Osteocyte (in vitro differentiated cells): ENCODE measurements around the gene EVX1. TPM values are rescaled to one million over a fixed set of nuclear protein-coding genes. Genes with fewer than 3 reads are reported as not detected.

Experiments
- DNase-seq: peaks from one replicate; pipeline ENCODE4 v3.0.0; 2021; ENCODE audit warnings: mixed read lengths; ENCODE audit not compliant: unreplicated experiment; ENCODE audit errors: extremely low spot score
- H3K27ac Mint-ChIP-seq: one replicate; pipeline ENCODE4 v1.8.0; 2021; ENCODE audit warnings: mild to moderate bottlenecking, mixed read lengths; ENCODE audit not compliant: unreplicated experiment
- H3K27me3 Mint-ChIP-seq: one replicate; pipeline ENCODE4 v1.8.0; 2021; ENCODE audit warnings: mixed read lengths; ENCODE audit not compliant: unreplicated experiment
- H3K36me3 Mint-ChIP-seq: one replicate; pipeline ENCODE4 v1.8.0; 2021; ENCODE audit warnings: mixed read lengths; ENCODE audit not compliant: unreplicated experiment
- H3K4me1 Mint-ChIP-seq: one replicate; pipeline ENCODE4 v1.8.0; 2021; ENCODE audit warnings: mixed read lengths; ENCODE audit not compliant: unreplicated experiment
- H3K4me3 Mint-ChIP-seq: one replicate; pipeline ENCODE4 v1.8.0; 2021; ENCODE audit warnings: mild to moderate bottlenecking, moderate library complexity, mixed read lengths; ENCODE audit not compliant: unreplicated experiment
- H3K9me3 Mint-ChIP-seq: one replicate; pipeline ENCODE4 v1.8.0; 2021; ENCODE audit warnings: mixed read lengths; ENCODE audit not compliant: unreplicated experiment
- total RNA-seq: library from RNA; stranded (reverse); gene quantifications from 2 replicates; pipeline ENCODE4 v1.2.1, GENCODE V29; 2021
- TF ChIP-seq, protein P1 (sequence below): fragments of 200-600 bp; sonication (generic); IDR thresholded peaks from 2 replicates; pipeline ENCODE4 v1.5.0; 2021; ENCODE audit warnings: antibody characterized with exemption, mild to moderate bottlenecking, moderate library complexity

EVX1 gene
- total RNA-seq, 1 donor from 2014 or later, result not detected

DNA sequence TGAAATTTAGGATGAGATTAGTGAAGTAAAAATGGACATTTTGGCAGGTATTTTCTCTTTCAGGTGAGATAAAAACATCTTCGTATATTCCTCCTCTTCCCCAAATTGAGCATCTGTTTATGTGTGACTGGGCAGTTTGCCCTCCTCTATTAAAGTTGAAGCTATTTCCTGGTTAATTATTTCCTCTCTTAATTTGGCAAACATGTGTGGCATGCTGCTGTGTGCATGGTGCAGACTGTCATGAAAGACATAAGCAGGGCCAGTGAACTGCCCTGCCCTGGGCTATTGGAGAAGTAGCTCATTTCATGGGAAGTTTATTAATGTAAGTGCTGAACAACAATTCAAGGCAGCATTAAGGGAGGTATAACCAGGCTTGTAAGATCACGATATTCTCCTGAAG is 52.6 kb downstream of the EVX1 start:
- Mint-ChIP-seq H3K9me3 (no peaks in the 10 kb centered on the region), H3K4me3 (no peak overlapping the region), H3K36me3 (no peaks in the 10 kb centered on the region), H3K27ac (no peak overlapping the region), H3K4me1 (no peaks in the 10 kb centered on the region), H3K27me3 (no peaks in the 10 kb centered on the region)
- no peak for DNase-seq
- TF ChIP-seq, protein P1, sequence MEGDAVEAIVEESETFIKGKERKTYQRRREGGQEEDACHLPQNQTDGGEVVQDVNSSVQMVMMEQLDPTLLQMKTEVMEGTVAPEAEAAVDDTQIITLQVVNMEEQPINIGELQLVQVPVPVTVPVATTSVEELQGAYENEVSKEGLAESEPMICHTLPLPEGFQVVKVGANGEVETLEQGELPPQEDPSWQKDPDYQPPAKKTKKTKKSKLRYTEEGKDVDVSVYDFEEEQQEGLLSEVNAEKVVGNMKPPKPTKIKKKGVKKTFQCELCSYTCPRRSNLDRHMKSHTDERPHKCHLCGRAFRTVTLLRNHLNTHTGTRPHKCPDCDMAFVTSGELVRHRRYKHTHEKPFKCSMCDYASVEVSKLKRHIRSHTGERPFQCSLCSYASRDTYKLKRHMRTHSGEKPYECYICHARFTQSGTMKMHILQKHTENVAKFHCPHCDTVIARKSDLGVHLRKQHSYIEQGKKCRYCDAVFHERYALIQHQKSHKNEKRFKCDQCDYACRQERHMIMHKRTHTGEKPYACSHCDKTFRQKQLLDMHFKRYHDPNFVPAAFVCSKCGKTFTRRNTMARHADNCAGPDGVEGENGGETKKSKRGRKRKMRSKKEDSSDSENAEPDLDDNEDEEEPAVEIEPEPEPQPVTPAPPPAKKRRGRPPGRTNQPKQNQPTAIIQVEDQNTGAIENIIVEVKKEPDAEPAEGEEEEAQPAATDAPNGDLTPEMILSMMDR, result no peak

DNA sequence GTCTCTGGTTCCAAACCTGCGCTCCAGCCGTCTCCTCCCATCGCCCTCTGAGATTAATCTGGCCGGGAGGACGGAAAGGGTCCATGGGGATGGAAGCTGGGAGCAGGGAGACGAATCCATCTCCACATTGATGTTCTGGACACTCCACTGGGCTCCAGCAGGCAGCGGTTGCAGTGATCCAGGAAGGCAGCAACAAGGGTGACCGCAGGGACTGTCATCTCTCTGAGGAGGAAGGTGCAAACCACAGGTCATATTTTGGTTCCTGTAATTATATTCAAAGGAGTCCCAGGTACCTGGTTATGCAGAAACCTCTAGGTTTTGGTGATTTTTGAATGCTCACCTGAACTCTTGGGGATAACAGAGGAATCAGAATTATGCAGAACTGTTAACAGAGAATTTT is 54.8 kb downstream of the EVX1 start:
- Mint-ChIP-seq H3K9me3 (no peaks in the 10 kb centered on the region), H3K27me3 (no peaks in the 10 kb centered on the region), H3K4me1 (no peaks in the 10 kb centered on the region), H3K27ac (no peak overlapping the region), H3K4me3 (no peak overlapping the region), H3K36me3 (no peaks in the 10 kb centered on the region)
- DNase-seq, result no peak
- TF ChIP-seq, protein P1, result no peak

Other genes starting within 250 kb of the EVX1 start
- gene HOXA1, start 146.8 kb upstream of the EVX1 start, total RNA-seq, result not detected in 2 replicates
- gene HOXA2, start 140.1 kb upstream of the EVX1 start, total RNA-seq, result not detected in 2 replicates
- gene HOXA4, start 112.0 kb upstream of the EVX1 start, total RNA-seq, result not detected in 2 replicates
- gene HOXA5, start 99.1 kb upstream of the EVX1 start, total RNA-seq, result not detected in 2 replicates
- not detected in 2 replicates for gene HOXA6, start 95.0 kb upstream of the EVX1 start, total RNA-seq
- gene HOXA3, start 90.2 kb upstream of the EVX1 start, total RNA-seq, result not detected in 2 replicates
- not detected in 2 replicates for gene HOXA7, start 86.1 kb upstream of the EVX1 start, total RNA-seq
- gene HOXA9, start 77.3 kb upstream of the EVX1 start, total RNA-seq, result not detected in 2 replicates
- not detected in 2 replicates for gene HOXA10, start 68.5 kb upstream of the EVX1 start, total RNA-seq
- not detected in 2 replicates for gene HOXA11, start 57.6 kb upstream of the EVX1 start, total RNA-seq
- not detected in 2 replicates for gene HOXA13, start 42.7 kb upstream of the EVX1 start, total RNA-seq